Measurements from ENCODE around the gene VPS50. TPM values are rescaled to one million over a fixed set of nuclear protein-coding genes. Genes with fewer than 3 reads are reported as not detected.
"Not testable (repeated sequence)": the region's sequence is repeated elsewhere in the genome, so short reads cannot be mapped to it uniquely, and the experiment has no call there.

The VPS50 gene
- total RNA-seq, 1 donor from 2014 or later, result 17.0 TPM

DNA sequence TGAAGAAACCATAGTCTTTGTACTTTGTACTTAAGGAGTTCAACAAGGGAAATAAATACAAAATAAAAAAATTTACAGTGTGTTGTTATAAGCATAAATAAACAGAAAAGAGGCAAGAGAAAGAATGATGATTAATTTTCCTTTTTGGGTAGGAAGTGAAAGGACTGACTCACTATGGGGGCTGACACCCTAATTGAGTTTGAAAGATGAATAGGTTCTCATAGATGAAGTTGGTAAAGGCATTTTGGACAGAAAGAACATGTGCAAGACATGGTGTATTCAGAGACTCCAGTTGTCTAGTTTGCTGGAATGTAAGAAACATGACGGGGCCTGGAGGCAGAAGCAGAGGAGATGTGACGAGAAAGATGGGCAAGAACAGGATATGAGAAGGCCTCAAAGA, 83.7 kb downstream of the VPS50 start:
- Mint-ChIP-seq H3K27me3 (ENCODE audit: insufficient read depth) (no peaks in the 10 kb centered on the region), H3K36me3 (ENCODE audit: low read depth) (no peaks in the 10 kb centered on the region), H3K27ac (no peak overlapping the region), H3K4me3 (no peak overlapping the region), H3K9me3 (no peaks in the 10 kb centered on the region), H3K4me1 (ENCODE audit: low read depth) (peaks cover 6% of the 10 kb centered on the region)
- intact Hi-C loops (cut with micrococcal nuclease), result no loop called here
- no peak for DNase-seq (ENCODE audit: low spot score)

DNA sequence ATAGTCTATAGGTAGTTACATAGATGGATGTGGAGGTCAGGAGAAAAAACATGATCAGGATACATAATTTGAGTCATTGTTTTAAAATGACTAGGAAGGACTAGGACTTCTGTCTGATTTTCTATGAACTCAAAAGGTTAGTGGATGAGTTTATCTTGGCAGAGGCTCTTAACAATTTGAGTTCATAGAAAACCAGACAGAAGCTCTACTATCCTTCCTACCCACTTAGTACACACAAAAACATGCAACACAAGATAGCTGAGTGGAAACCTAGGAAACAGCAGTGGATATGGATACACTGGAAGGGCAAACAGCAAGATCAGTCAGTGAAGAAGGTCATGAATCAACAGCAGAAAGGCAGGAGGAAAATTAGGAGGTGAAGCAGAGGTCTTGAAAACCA, 84.6 kb downstream of the VPS50 start:
- H3K4me3 Mint-ChIP-seq, result no peak overlapping the region
- H3K4me1 Mint-ChIP-seq (ENCODE audit: low read depth), result peaks cover 6% of the 10 kb centered on the region
- H3K27ac Mint-ChIP-seq, result no peak overlapping the region
- no peaks in the 10 kb centered on the region for H3K9me3 Mint-ChIP-seq
- intact Hi-C loops (cut with micrococcal nuclease), result no loop called here
- no peaks in the 10 kb centered on the region for H3K27me3 Mint-ChIP-seq (ENCODE audit: insufficient read depth)
- H3K36me3 Mint-ChIP-seq (ENCODE audit: low read depth), result no peaks in the 10 kb centered on the region
- no peak for DNase-seq (ENCODE audit: low spot score)

DNA sequence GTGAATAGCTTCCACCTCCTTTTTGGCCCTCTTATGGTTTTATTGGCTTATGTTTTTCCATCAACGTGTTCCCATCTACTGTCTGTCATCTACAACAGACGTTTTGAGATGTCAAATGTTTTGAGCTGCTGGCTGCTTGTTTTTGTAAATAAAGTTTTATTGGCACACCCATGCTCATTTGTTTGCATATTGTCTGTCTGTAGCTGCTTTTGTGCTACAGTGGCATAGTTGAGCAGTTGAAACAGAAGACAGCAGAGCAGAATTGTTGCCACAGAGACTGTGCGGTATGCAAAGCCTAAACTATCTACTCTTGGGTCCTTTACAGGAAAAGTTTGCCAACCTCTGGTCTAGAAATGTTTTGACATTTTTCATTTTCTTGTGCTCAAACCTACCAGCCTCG, 88.7 kb downstream of the VPS50 start:
- Mint-ChIP-seq H3K4me3 (no peak overlapping the region), H3K36me3 (ENCODE audit: low read depth) (peaks cover 5% of the 10 kb centered on the region), H3K4me1 (ENCODE audit: low read depth) (peaks cover 4% of the 10 kb centered on the region), H3K27ac (no peak overlapping the region), H3K27me3 (ENCODE audit: insufficient read depth) (no peaks in the 10 kb centered on the region), H3K9me3 (no peaks in the 10 kb centered on the region)
- no peak for DNase-seq (ENCODE audit: low spot score)
- intact Hi-C loops (cut with micrococcal nuclease), result no loop called here

DNA sequence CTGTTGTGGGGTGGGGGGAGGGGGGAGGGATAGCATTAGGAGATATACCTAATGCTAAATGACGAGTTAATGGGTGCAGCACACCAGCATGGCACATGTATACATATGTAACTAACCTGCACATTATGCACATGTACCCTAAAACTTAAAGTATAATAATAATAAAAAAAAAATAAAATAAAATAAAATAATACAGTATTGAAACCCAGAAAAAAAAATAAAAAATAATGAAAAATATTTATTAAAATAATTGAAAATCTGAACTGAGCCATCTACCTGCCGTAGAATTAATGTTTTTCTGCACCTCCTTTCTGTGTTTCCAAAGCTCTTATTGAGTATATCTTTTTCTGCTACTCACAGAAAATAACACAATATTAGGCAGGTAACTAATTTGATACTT, 94.1 kb downstream of the VPS50 start:
- H3K27me3 Mint-ChIP-seq (ENCODE audit: insufficient read depth); DNase-seq (ENCODE audit: low spot score); H3K27ac Mint-ChIP-seq; H3K4me3 Mint-ChIP-seq; H3K4me1 Mint-ChIP-seq (ENCODE audit: low read depth); H3K36me3 Mint-ChIP-seq (ENCODE audit: low read depth); intact Hi-C loops (cut with micrococcal nuclease); H3K9me3 Mint-ChIP-seq: not testable (repeated sequence)

DNA sequence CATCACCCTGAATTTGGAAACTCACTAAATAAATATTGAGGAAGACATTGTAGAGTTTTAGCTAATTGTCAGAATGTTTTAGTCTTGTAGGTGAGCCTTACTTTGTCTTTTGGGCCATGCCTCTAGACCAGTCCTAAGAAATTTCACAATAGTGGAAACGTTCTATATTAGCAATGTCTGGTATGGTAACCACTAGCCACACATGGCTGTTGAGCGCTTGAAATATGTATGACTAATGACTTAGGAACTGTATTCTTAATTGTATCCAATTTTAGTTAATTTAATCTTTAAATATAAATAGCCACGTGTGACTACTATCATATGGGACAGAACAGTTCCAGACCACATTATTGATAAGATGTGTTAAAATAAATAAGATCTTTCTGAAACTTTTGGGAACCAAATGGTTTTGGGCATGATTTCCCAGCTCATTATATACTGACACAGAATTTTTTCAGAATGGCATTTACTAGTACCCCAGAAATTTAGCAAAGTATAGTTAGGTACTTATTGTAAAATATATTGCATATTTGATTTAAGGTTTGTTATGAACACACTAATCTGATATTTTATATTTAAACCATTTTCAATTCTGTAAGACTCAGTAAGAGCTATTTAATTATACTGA, 95.0 kb downstream of the VPS50 start:
- no peaks in the 10 kb centered on the region for H3K4me1 Mint-ChIP-seq (ENCODE audit: low read depth)
- intact Hi-C loops (cut with micrococcal nuclease), result no loop called here
- no peaks in the 10 kb centered on the region for H3K9me3 Mint-ChIP-seq
- H3K27me3 Mint-ChIP-seq (ENCODE audit: insufficient read depth), result no peaks in the 10 kb centered on the region
- DNase-seq (ENCODE audit: low spot score), result no peak
- no peak overlapping the region for H3K4me3 Mint-ChIP-seq
- H3K27ac Mint-ChIP-seq, result no peak overlapping the region
- peaks cover 5% of the 10 kb centered on the region for H3K36me3 Mint-ChIP-seq (ENCODE audit: low read depth)

DNA sequence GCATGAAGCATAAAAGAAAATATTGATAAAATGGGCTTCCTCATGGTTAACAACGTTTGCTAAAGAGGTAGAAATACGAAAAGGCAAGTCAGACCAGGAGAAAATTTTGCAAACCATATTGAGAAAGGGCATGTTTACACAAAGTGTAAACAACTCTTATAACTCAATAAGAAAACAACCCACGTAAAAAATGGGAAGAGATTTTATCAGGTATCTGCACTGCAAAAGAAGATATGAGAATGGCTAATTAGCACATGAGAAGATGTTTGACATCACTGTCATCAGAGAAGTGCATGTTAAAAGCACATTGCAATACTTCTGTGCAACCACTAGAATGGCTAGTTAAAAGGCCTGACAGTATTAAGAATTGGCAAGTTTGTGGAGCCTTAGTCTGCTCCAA, 99.5 kb downstream of the VPS50 start:
- DNase-seq (ENCODE audit: low spot score), result no peak
- Mint-ChIP-seq H3K27ac (no peak overlapping the region), H3K36me3 (ENCODE audit: low read depth) (no peaks in the 10 kb centered on the region), H3K9me3 (no peaks in the 10 kb centered on the region), H3K4me3 (no peak overlapping the region), H3K4me1 (ENCODE audit: low read depth) (no peaks in the 10 kb centered on the region), H3K27me3 (ENCODE audit: insufficient read depth) (no peaks in the 10 kb centered on the region)
- intact Hi-C loops (cut with micrococcal nuclease), result no loop called here

DNA sequence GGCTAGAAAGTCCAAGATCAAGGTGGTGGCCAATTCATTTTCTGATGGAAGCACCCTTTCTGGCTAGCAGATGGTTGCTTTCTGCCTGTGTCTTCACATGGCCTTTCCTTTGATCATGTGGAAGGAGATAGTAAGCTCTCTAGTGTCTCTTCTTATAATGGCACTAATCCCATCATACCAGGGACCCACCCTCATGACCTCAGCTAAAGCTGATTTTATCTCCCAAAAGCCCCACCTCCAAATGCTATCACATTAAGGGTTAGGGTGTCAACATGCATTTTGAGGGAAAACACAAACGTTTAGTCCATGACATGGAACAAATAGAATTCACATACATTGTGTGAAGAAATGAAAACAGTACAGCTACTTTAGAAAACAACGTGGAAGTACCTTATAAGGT, 100.0 kb downstream of the VPS50 start:
- Mint-ChIP-seq H3K9me3 (no peaks in the 10 kb centered on the region), H3K4me1 (ENCODE audit: low read depth) (no peaks in the 10 kb centered on the region), H3K27ac (no peak overlapping the region), H3K4me3 (no peak overlapping the region), H3K27me3 (ENCODE audit: insufficient read depth) (no peaks in the 10 kb centered on the region), H3K36me3 (ENCODE audit: low read depth) (no peaks in the 10 kb centered on the region)
- no peak for DNase-seq (ENCODE audit: low spot score)
- intact Hi-C loops (cut with micrococcal nuclease), result no loop called here

DNA sequence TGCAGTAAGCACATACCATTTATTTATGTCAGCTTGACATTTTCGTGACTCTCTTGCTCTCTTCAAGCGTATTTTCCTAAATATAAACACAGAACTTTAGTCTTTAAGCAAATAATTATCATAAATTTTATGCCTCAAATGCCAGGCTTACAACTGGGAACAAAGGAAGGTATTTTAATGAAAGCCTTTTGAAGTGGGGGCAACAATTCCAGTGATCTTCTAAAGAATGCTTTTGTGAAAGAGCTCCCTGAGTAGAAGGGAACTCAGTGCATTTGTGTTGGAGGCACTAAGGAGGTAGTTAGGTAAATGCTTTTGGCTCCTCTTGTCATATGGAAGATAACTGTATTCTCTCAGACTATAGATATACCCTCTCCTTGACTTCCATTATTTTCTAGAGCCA, 104.9 kb downstream of the VPS50 start:
- Mint-ChIP-seq H3K27me3 (ENCODE audit: insufficient read depth) (no peaks in the 10 kb centered on the region), H3K4me1 (ENCODE audit: low read depth) (no peaks in the 10 kb centered on the region), H3K36me3 (ENCODE audit: low read depth) (peaks cover 8% of the 10 kb centered on the region), H3K4me3 (no peak overlapping the region), H3K9me3 (peaks cover 3% of the 10 kb centered on the region), H3K27ac (no peak overlapping the region)
- intact Hi-C loops (cut with micrococcal nuclease), result no loop called here
- DNase-seq (ENCODE audit: low spot score), result no peak

DNA sequence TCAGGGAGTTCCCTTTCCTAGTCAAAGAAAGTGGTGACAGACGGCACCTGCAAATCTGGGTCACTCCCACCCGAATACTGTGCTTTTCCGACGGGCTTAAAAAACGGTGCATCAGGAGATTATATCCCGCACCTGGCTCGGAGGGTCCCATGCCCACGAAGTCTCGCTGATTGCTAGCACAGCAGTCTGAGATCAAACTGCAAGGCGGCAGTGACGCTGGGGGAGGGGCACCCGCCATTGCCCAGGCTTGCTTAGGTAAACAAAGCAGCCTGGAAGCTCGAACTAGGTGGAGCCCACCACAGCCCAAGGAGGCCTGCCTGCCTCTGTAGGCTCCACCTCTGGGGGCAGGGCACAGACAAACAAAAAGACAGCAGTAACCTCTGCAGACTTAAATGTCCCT, 110.0 kb downstream of the VPS50 start:
- H3K27me3 Mint-ChIP-seq (ENCODE audit: insufficient read depth); H3K27ac Mint-ChIP-seq; intact Hi-C loops (cut with micrococcal nuclease); H3K9me3 Mint-ChIP-seq; H3K4me1 Mint-ChIP-seq (ENCODE audit: low read depth); DNase-seq (ENCODE audit: low spot score); H3K4me3 Mint-ChIP-seq: not testable (repeated sequence)
- H3K36me3 Mint-ChIP-seq (ENCODE audit: low read depth), result peaks cover 11% of the 10 kb centered on the region

DNA sequence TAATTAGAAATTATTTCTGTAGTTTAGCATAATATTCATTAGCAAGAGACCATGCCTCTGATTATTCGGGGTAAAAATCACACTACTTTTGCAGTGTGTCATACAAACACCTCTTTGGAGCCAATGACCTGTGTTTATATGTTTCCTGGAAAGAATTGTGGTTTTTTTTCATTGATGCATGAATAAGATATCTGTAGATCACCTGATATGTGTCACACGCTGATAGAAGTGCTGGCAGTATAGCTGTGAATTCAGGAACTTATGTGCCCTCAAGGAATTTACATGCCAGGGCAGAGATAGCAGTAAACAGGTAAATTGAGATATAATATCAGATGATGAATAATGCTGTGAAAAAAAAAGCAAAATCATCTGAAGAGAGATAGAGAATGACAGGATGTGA, 118.2 kb downstream of the VPS50 start:
- Mint-ChIP-seq H3K27me3 (ENCODE audit: insufficient read depth) (no peaks in the 10 kb centered on the region), H3K4me1 (ENCODE audit: low read depth) (peaks cover 9% of the 10 kb centered on the region), H3K9me3 (no peaks in the 10 kb centered on the region), H3K4me3 (no peak overlapping the region), H3K36me3 (ENCODE audit: low read depth) (peaks cover 15% of the 10 kb centered on the region), H3K27ac (no peak overlapping the region)
- no peak for DNase-seq (ENCODE audit: low spot score)
- intact Hi-C loops (cut with micrococcal nuclease), result no loop called here

DNA sequence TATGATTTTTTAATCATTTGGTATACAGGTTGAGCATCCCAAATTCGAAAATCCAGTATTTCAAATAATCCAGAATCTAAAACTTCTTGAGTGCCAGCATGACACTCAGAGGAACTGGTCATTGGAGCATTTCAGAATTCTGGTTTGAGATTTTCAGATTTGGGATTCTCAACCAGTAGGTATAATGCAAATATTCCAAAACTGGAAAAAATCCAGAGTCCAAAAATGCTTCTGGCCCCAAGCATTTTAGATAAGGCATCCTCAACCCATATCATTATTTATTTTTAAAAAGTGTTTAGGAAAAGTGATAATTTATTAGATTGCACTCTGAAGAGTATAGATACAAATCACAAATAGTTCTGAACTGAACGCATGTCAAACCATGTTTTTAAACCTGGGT, 120.7 kb downstream of the VPS50 start:
- peaks cover 9% of the 10 kb centered on the region for H3K4me1 Mint-ChIP-seq (ENCODE audit: low read depth)
- H3K27ac Mint-ChIP-seq, result no peak overlapping the region
- no peak for DNase-seq (ENCODE audit: low spot score)
- no peaks in the 10 kb centered on the region for H3K9me3 Mint-ChIP-seq
- H3K27me3 Mint-ChIP-seq (ENCODE audit: insufficient read depth), result no peaks in the 10 kb centered on the region
- H3K36me3 Mint-ChIP-seq (ENCODE audit: low read depth), result peaks cover 14% of the 10 kb centered on the region
- H3K4me3 Mint-ChIP-seq, result no peak overlapping the region
- intact Hi-C loops (cut with micrococcal nuclease), result no loop called here

DNA sequence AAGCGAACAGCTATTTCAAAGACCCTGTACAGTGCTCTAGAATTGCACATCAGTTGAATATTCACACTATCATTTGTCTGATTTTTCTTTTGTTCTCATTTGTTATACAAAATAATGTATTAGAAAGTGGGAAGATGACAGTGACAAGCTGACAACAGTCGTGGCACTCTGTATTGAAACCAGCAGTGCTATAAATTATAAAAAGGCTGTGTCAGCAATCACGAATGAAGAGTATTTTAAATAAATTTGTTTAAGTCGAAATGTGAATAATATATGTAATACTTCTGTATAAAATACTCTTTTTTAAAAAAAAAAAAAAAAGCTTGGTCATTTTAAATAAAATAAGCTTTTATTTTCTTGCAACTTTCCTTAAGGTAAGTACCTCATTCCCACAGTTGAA, 122.6 kb downstream of the VPS50 start:
- Mint-ChIP-seq H3K4me3 (no peak overlapping the region), H3K27ac (no peak overlapping the region), H3K9me3 (no peaks in the 10 kb centered on the region), H3K4me1 (ENCODE audit: low read depth) (peaks cover 9% of the 10 kb centered on the region), H3K36me3 (ENCODE audit: low read depth) (peaks cover 4% of the 10 kb centered on the region), H3K27me3 (ENCODE audit: insufficient read depth) (no peaks in the 10 kb centered on the region)
- intact Hi-C loops (cut with micrococcal nuclease), result no loop called here
- no peak for DNase-seq (ENCODE audit: low spot score)

DNA sequence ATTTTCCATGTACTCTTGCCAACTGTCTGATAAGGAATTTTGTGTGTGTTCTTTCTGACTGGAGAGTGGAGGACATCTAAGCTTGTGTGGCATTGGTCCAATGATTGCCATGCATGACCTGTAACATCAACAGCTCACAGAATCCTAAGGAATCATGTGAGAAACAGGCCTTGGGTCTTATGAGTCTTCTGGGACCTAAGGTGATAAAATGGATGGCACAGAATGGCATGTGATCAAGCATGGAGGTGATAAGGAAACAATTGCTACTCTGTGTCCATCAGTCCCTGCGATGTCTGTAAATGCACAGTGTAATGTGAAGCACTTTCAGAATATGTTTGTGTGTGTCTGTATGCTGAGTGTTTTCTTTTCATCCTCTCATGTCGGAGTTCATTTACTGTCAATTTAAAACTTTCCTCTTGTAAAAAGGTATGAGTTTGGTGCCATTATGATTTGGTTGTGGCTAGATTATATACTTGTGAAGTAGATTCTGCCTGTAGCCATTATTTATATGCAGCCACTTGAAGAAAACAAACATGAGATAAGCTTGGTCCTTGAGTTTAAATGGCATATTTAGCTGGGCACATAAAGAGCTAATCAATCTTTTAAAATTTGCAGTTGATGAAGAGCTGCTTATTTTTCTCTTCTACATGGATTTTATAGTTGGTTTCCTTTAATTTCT, 127.5 kb downstream of the VPS50 start:
- intact Hi-C loops (cut with micrococcal nuclease), result no loop called here
- Mint-ChIP-seq H3K27me3 (ENCODE audit: insufficient read depth) (peaks cover 3% of the 10 kb centered on the region), H3K9me3 (no peaks in the 10 kb centered on the region), H3K27ac (no peak overlapping the region), H3K36me3 (ENCODE audit: low read depth) (no peaks in the 10 kb centered on the region), H3K4me1 (ENCODE audit: low read depth) (no peaks in the 10 kb centered on the region), H3K4me3 (no peak overlapping the region)
- no peak for DNase-seq (ENCODE audit: low spot score)

DNA sequence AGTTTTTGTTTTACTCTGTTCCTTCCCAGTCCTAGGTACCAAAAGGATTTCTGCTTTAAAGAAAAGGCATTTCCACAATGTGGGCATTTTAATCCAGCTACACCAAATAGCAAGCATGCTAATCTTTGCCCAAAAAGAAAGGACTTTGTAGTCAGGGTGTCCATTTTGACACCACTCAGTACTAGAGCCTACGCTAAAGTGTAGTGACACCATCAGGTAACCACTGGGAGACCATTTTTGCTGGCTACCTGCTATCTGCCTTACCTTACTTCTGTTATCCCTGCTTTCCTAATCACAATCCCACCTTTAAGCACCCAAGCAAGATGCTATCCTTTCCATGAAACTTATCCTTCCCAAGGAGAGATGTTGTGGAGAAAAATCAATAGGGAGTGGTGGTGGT, 129.7 kb downstream of the VPS50 start:
- Mint-ChIP-seq H3K4me1 (ENCODE audit: low read depth) (no peaks in the 10 kb centered on the region), H3K4me3 (no peak overlapping the region), H3K9me3 (no peaks in the 10 kb centered on the region), H3K27me3 (ENCODE audit: insufficient read depth) (peaks cover 3% of the 10 kb centered on the region), H3K27ac (no peak overlapping the region), H3K36me3 (ENCODE audit: low read depth) (no peaks in the 10 kb centered on the region)
- DNase-seq (ENCODE audit: low spot score), result no peak
- intact Hi-C loops (cut with micrococcal nuclease), result no loop called here
